GM12864 (cell line): ENCODE measurements around the gene KSR2.

Source experiments
- DNase-seq: peaks from one replicate; pipeline ENCODE4 v3.0.0-alpha.2; 2011; ENCODE audit warnings: low read depth
- H3K4me3 ChIP-seq: 2 replicates; pipeline ENCODE4 v1.5.1; 2011; ENCODE audit warnings: mild to moderate bottlenecking, low read depth, low read length, control low read depth
- CTCF ChIP-seq: IDR thresholded peaks from 2 replicates; pipeline ENCODE4 v1.5.1; 2011; ENCODE audit warnings: low read depth, mild to moderate bottlenecking, moderate library complexity, low read length, control low read depth, inconsistent platforms; ENCODE audit errors: missing control alignments

KSR2 gene

GRCh38 chr12:117540011-117540410 lies 428.8 kb downstream of the KSR2 start:
- DNase-seq: no peak
- no peak for TF ChIP-seq CTCF
- H3K4me3 ChIP-seq: no peak overlapping the region

- TF ChIP-seq CTCF: no peak
- no peak for DNase-seq
- no peak overlapping the region for H3K4me3 ChIP-seq
Observed at GRCh38 chr12:117538926-117539325, 429.9 kb downstream of the KSR2 start.

GRCh38 chr12:117538032-117538690 lies 430.6 kb downstream of the KSR2 start:
- DNase-seq: no peak
- no peak overlapping the region for H3K4me3 ChIP-seq
- TF ChIP-seq CTCF: no peak

GRCh38 chr12:117533687-117534086 lies 435.1 kb downstream of the KSR2 start:
- H3K4me3 ChIP-seq: no peak overlapping the region
- DNase-seq: no peak
- TF ChIP-seq CTCF: no peak

GRCh38 chr12:117530796-117531195 lies 438.0 kb downstream of the KSR2 start:
- no peak for DNase-seq
- TF ChIP-seq CTCF: no peak
- no peak overlapping the region for H3K4me3 ChIP-seq

- no peak for DNase-seq
- H3K4me3 ChIP-seq: no peak overlapping the region
- TF ChIP-seq CTCF: no peak
Observed at GRCh38 chr12:117528538-117528937, 440.3 kb downstream of the KSR2 start.

GRCh38 chr12:117527479-117527855 lies 441.3 kb downstream of the KSR2 start:
- DNase-seq: no peak
- H3K4me3 ChIP-seq: no peak overlapping the region
- no peak for TF ChIP-seq CTCF
